ENCODE measurements around the gene ADH1C. TPM values are rescaled to one million over a fixed set of nuclear protein-coding genes. Genes with fewer than 3 reads are reported as not detected.
"Not testable (repeated sequence)": the region's sequence is repeated elsewhere in the genome, so short reads cannot be mapped to it uniquely, and the experiment has no call there.

The ADH1C gene
- total RNA-seq: 6.9 TPM
- long read RNA-seq, partial matches to known transcripts: 1 of 11 reads
- long read RNA-seq, other reads (novel, unspliced or antisense): 6 of 11 reads

DNA sequence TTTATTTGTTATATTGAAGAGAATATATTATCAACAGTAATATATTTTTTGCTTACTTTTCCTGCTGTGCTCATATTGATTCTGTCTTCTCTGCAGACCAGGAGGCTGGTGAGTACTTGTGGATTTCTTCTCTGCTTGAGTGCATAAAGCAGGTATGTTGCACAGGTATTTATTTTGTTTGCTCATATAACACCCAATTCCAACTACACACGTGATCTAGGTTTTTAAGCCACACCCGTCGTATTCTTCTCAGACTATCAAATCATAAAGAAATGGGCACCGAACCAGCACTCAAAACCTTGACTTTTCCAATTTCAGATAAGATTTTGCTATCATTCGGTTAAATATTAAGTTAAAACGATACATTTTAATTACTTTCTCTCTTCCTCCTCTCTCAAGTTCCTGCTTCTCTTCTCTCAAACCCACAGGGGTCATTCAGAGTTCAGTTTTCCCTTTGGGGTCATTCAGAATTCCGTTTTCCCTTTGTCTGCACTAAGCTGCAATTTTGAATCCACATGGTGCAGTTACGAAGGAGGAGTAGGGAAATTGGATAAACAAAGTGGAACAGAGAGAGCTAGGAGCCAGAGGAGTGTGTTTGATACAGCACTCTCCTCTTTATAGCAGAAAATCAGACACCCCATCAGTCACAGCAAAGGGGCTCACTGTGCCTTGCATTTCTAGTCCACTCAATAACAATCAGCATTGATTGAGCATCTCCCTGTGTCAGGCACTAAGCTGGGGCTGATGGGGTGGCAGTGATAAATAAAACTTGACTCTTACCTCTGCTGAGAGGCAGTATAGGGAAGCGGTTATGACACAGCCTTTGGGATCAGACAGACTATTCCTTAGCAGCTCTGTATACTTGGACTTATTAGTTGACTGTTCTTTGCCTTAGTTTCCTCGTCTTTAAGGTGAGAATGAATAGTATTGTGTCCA, at the start of gene ADH1C:
Gene ADH1C, minus strand, starts transcription at position 145 of the 936 bp plus-strand sequence. Its CDS starts 71 bp downstream, at position 74.
- ATAC-seq (ENCODE audit: poor library complexity): peak; percentile 75
- intact Hi-C loops (cut with DNase I): no loop called here
- no peak for DNase-seq

DNA sequence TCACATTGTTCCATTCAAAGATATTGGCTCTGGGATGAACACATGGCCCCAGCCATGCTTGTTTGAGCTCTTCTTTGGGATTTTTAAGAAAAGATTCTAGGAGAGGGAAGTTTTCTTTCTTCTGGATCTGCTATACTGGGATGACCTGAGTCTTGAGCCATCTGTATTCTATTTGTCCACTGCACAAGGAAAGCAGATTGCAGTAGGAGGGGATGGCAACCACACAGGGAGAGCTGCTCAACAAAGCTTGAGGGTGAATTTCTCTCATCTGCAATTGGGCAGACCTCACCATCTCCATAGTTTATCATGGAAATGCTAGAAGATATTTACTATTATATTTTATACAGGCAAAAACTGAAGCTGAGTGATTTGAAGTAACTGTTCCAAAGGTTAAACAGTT, 48.3 kb upstream of the ADH1C start:
- intact Hi-C loops (cut with DNase I): loop anchor here (10.0 kb wide), 1 partner anchor 196 kb away; no protein-coding TSS in a partner anchor
- ATAC-seq (ENCODE audit: poor library complexity): no peak
- DNase-seq: no peak

DNA sequence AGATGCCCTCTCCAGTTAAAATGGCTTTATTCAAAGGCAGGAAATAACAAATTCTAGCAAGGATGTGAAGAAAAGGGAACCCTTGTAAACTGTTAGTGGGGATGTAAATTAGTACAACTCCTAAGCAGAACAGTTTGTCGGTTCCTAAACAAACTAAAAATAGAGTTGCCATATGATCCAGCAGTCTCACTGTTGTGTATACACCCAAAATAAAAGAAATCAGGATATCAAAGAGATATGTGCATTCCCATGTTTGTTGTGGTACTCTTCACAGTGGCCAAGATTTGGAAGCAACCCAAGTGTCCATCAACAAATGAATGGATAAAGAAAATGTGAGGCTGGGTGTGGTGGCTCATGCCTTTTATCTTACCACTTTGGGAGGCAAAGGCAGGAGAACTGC, 46.5 kb upstream of the ADH1C start:
- ATAC-seq (ENCODE audit: poor library complexity) (no peak), DNase-seq (no peak)
- intact Hi-C loops (cut with DNase I): no loop called here

DNA sequence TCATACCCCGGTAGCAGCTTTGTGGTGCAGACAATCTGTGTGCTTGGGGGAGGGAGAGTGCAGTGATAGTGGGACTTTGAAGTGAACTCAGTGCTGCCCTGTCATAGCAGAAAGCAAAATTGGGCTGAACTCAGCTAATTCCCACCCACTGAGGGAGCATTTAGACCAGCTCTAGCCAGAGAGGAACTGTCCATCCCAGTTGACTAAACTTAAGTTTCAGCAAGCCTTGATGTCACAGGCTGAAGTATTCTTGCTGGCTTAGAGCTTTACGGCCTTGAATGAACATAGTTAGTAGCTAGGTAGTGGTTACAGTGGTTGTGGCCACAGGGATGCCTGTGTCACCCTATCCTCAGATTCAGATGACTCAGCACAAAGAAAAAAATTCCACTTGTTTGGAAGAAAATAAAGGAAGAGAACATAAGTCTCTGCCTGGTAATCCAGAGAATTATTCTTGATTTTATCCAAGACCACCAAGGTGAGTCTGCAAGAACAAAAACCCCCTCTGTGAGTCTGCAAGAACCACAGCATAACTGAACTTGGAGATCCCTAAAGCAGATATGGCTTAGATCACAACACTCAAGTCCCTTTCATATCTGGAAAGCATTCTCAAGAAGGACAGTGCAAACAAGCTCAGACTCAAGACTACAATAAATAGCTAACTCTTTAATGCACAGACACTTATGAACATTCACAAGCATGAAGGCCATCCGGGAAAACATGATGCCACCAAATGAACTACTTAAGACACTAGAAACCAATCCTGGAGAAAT, 43.2 kb upstream of the ADH1C start:
- no peak for DNase-seq
- intact Hi-C loops (cut with DNase I): no loop called here
- no peak for ATAC-seq (ENCODE audit: poor library complexity)

DNA sequence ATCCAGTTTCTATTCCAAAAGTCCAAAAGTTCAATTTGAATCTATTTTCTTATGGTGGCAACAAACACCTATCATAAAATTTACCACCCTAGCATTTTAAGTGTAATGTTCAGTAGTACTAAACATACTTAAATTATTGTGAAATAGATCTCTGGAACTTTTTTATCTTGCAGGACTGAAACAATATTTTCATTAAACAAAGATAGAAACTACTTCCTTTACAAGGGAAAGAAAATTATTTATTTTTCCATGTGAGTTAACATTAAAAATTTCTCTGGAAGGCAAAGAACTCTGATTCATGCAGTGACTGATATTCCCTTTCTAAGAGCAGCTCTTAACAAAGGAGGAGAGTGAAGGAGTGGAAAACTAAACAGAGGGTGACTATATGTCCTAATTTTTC, 42.4 kb upstream of the ADH1C start:
- intact Hi-C loops (cut with DNase I): no loop called here

DNA sequence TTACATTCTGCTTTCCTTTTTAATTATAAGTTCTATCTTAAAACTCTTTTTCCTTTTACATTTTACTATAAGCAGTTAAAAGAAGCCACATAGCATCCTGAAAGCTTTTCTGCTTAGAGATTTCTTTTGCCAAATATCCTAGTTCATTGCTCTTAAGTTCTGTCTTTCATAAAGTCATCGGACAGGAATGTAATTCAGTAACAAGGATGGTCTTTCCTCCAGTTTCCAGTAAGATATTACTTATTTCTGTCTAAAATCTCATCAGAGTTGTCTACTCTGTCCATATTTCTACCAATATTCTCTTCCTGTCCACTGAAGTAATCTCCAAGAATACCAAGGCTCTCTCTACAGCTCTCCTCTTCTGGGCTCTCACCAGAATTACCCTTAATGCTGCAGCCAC, 37.5 kb upstream of the ADH1C start:
- intact Hi-C loops (cut with DNase I): no loop called here
- ATAC-seq (ENCODE audit: poor library complexity): no peak
- no peak for DNase-seq

More for the DNA sequence above, 42.4 kb upstream of the ADH1C start:
- no peak for DNase-seq
- no peak for ATAC-seq (ENCODE audit: poor library complexity)

DNA sequence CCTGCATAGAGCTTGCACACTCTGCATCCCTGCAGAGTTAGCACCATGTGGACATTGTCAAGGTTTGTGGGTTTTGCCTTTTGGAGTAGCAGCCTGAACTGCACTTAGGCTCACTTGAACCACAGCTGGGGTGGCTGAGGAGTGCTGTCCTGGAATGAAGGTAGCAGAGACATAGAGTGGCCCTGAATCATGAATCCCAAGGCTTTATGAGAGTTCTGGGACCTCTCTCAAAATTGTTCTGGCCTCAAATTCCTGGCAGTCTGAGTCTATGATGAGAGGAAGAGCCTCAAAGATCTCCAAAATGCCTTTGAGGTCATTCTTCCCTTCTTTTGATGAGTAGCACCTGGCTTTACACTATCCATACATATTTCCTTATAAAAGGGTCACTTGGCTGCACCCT, 37.1 kb upstream of the ADH1C start:
- no peak for DNase-seq
- intact Hi-C loops (cut with DNase I): no loop called here
- ATAC-seq (ENCODE audit: poor library complexity): no peak

DNA sequence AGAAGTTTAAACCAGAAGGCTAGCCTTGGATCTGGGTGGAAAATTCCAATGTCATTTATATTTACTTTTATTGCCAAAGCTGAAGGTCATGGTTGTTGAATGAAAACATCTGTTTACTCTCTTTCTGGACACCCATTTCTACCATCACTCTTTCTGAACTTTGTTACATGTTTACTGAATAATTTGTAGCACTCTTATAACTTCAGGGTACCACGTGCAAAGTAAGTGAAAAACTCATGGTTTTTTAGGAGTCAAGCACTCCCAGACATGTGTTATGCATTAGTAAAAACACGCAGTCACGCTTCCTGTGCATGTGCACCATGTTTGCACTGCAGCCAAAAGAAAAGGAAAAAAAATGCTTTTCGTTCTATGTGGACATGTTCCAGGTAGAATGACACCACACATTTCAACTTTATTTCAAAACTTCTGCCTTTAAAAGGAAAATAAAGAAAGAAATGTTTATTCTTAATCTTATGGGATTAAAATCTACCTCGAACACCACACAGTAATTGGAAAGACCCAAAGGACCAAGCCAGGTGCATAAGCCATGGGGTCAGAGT, 31.4 kb upstream of the ADH1C start:
- intact Hi-C loops (cut with DNase I): no loop called here
- DNase-seq: peak; percentile 44
- ATAC-seq (ENCODE audit: poor library complexity): peak; percentile 93

DNA sequence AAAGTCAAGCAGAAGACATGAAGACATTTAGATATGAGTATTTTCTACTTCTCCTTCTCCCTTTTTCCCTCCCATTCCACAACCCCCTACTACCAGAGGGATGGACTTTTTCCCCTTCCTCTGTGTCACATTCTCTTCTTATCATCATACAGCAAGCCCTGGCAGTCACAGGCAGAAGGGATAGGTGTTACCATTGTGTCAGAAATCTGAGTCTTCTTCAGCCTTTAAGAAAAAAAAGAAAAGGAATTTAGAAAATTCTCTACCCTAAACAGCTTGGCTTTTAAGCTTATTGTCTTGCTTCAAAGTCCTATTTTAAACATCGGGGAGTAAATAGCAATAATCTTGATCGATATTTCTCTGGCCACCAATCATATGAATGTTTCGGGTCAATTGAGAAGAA, 30.9 kb upstream of the ADH1C start:
- intact Hi-C loops (cut with DNase I): no loop called here
- ATAC-seq (ENCODE audit: poor library complexity): no peak

DNA sequence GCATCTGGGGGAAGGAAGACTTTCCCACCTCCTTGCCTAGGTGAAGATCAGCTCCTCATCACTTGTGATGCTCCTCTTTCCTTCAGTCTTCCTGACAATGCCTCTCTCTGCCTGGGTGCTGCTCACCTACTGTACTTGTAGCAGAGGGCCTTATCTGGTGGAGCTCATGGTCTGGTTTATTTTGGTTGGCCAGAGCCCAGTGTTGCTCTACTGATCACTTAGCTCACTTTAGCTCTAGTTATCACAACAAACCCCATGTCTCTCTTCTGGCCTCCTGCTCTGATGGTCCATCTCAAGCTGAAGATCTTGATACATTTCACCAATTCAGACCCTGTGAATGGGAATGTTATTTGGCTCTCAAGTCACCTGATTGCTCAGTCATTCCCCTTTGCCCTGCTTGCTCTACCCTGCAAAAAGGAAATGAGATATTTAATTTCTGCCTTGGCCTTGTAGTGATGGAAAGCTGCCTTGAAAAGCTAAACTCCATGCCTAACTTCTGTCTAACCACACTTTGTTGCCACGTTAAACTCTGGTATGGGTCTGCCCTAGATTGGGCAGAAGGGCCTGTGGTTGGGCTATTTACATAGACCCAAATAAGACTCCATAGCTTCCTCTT, 30.3 kb upstream of the ADH1C start:
- ATAC-seq (ENCODE audit: poor library complexity) (no peak), DNase-seq (no peak)
- intact Hi-C loops (cut with DNase I): no loop called here

More for the DNA sequence above, 30.9 kb upstream of the ADH1C start:
- no peak for DNase-seq

DNA sequence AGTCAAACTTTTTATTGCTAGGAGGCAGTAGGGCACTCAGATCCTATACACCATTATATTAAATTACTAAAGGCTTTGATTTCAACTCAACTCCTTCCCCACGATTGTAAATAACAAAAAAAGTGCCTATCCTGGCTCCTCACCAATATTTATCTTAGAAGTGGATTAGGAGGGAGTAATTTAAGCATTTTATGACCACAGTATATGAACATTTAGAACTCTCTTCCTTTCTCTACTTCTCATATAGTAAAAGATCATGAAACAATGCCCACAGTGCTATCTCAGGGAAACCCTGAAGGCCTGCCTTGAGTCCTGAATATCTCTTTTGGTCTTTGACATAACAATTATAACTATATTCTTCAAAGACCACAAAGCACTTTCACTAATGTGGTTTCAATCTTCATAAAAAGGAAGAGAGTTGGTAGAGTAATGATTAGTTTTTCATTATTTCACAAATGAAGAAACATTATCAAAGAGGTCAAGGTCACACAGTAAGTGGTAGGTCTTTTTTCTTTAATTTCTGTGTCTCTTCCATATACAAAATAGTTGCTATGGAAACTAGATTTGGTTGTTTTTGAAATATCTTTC, 29.1 kb upstream of the ADH1C start:
- intact Hi-C loops (cut with DNase I): no loop called here
- ATAC-seq (ENCODE audit: poor library complexity) (no peak), DNase-seq (no peak)

DNA sequence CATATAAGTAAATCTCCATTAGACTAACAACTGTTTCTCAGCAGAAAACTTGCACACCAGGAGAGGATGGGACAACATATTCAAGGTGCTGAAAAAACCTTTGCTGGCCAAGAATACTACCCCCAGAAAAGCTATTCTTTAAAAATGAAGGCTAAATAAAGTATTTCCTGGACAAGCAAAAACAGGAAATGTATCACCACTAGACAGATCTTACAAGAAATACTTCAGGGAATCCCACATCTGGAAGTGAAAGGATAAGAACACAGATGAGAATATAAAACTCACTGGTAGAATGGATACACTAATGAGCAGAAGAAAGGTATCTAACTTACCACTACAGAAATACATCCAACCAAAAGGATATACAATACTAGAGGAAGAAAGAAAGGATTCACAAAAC, 27.0 kb upstream of the ADH1C start:
- DNase-seq: no peak
- intact Hi-C loops (cut with DNase I): no loop called here
- no peak for ATAC-seq (ENCODE audit: poor library complexity)

DNA sequence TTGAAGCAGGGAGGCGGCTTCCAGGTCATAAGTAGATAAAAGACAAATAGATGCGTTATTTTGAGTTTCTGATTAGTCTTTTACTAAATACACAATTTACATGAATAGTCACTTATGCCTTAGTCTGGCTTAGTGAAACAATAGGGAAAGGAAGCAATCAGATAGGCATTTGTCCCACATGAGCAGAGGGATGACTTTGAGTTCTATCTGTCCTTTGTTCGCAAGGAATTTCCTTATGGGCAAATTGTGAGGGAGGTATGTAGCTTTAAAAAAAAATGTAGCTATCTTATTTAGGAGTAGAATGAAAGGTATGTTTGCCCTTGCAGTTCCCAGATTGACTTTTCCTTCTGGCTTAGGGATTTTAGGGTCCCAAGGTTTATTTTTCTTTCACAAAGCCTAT, 26.3 kb upstream of the ADH1C start:
- intact Hi-C loops (cut with DNase I): no loop called here
- DNase-seq: no peak
- no peak for ATAC-seq (ENCODE audit: poor library complexity)

DNA sequence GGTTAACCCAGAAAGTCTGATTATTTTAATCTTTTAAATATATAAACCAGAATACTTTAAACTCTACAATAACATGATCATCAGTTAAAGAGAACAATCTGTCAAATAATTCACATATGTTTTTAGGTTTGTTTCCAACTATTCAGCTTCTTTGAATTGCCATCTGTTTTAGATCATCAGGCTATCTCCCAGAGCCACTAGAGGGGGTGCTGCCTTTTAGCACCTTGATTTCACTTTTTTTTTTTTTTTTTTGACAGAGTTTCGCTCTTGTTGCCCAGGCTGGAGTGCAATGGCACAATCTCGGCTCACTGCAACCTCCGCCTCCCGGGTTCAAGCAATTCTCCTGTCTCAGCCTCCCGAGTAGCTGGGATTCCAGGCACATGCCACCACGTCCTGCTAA, 24.8 kb upstream of the ADH1C start:
- ATAC-seq (ENCODE audit: poor library complexity); DNase-seq; intact Hi-C loops (cut with DNase I): not testable (repeated sequence)

DNA sequence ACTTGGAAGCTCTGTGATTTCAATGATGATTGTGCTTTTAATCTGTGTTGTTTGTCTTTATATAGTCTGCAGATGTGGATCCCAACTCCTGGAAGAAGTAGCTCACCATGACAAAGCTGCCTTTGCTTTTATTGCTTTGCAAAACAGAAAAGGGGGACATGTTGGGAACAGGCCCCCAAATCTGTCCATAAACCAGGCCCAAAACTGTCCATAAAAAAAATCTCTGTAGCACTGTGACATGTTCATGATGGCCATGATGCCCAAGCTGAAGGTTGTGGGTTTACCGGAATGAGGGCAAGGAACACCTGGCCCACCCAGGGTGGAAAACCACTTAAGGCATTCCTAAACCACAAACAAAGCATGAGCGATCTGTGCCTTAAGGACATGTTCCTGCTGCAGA, 19.9 kb upstream of the ADH1C start:
- ATAC-seq (ENCODE audit: poor library complexity); intact Hi-C loops (cut with DNase I); DNase-seq: not testable (repeated sequence)

DNA sequence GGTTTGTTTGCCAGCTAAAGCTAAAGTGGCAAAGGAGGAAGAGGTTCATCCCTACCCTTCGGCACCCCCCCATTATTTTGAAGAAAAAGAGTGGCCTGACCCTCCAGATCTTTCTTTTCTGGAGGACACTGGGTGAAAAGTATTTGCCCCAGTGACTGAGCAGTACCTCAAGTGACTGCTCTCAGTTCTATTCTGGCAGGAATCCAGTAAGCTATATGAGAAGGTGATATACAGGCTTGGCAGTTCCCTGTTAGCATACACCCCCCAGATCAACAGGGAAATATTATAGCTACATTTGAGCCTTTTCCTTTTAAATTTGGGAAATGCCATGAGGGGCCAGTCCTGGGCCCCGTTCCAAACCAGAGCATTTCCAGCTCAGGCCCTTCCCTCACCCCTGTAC, 15.3 kb upstream of the ADH1C start:
- ATAC-seq (ENCODE audit: poor library complexity); intact Hi-C loops (cut with DNase I); DNase-seq: not testable (repeated sequence)

DNA sequence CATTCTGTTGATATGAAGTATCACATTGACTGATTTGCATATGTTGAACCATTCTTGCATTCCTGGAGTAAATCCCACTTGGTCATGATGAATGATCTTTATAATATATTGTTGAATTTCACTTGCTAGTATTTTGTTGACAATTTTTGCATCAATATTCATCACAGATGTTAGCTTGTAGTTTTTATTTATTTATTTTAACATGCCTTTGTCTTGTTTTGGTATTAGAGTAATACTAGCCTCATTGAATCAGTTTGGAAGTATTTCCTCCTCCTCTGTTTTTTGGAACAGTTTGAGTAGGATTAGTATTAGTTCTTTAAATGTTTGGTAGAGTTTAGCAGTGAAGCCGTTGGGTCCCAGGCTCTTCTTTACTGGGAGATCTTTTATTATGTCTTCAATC, 13.9 kb upstream of the ADH1C start:
- DNase-seq: no peak
- intact Hi-C loops (cut with DNase I): no loop called here
- ATAC-seq (ENCODE audit: poor library complexity): no peak

DNA sequence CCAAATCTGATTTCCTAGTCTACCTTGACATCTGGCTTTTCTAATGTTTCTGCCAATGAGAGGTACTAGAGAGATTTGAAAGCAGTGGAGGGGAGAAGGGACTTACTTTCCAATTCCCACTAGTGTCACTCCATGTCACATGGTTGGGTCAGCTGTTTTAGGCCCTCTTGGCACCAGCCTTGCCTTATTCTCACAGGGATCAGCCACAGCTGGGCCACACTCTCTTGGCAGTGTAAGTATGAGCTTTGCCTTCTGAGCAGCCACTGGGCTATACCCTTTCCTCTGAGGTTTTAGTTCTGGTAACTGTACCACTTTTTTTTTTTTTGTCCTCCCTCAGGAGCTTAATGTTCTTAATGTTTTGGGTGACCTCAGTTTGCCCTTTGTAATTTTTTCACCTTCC, 10.2 kb upstream of the ADH1C start:
- peak; percentile 53 for DNase-seq
- intact Hi-C loops (cut with DNase I): no loop called here
- peak; percentile 90 for ATAC-seq (ENCODE audit: poor library complexity)

DNA sequence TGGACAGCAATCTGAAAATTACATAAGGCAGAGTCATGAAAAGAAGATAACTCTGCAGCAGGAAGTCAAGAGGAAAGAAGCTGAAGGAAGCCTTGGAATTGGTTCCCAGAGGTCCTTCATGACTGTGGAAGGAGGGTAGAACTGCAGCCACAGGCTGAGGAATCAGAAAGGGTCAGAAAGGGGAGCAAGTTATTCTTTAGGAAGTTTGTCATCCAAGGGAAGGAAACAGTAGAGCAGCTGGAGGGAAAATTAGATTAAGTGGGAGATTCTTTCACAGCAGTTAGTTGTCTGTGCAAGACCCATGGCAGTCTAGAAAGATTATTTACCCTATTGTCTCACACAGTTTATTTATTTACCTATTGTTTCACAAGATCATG, 9.3 kb upstream of the ADH1C start:
- DNase-seq (no peak), ATAC-seq (ENCODE audit: poor library complexity) (peak; percentile 47)
- intact Hi-C loops (cut with DNase I): no loop called here
